GM18508 (cell line): ENCODE measurements around the gene KIRREL3.

Source experiments
- ATAC-seq: cut with Tn5 transposase; IDR thresholded peaks from one replicate; pipeline ENCODE4 v1.9.1; 2021; ENCODE audit warnings: moderate number of reproducible peaks; ENCODE audit not compliant: insufficient read depth, unreplicated experiment

The KIRREL3 gene

GRCh38 chr11:126468102-126468521, 532.5 kb downstream of the KIRREL3 start:
- ATAC-seq, result no peak

DNA sequence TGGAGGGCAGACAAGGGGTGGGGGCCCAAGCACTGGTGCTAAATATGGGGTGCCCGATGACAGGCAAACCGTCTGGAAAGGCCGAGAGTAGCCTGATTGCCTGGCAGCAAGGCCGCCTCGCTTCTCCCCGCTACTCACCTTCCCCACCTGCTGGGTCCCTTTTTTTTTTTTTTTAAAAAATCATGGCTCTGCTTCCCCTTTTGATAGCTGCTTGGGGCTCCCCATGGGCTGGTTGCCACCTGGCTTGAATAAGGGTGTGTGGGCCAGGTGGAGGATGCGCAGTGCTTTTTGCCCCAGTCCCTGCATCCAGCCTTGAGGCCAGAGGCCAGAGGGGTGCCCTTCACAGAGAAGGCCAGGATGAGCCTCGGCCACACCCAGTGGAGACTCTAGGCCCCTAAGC, 533.1 kb downstream of the KIRREL3 start:
- ATAC-seq, result no peak

- no peak for ATAC-seq
Measured at GRCh38 chr11:126467046-126467370, 533.6 kb downstream of the KIRREL3 start.

DNA sequence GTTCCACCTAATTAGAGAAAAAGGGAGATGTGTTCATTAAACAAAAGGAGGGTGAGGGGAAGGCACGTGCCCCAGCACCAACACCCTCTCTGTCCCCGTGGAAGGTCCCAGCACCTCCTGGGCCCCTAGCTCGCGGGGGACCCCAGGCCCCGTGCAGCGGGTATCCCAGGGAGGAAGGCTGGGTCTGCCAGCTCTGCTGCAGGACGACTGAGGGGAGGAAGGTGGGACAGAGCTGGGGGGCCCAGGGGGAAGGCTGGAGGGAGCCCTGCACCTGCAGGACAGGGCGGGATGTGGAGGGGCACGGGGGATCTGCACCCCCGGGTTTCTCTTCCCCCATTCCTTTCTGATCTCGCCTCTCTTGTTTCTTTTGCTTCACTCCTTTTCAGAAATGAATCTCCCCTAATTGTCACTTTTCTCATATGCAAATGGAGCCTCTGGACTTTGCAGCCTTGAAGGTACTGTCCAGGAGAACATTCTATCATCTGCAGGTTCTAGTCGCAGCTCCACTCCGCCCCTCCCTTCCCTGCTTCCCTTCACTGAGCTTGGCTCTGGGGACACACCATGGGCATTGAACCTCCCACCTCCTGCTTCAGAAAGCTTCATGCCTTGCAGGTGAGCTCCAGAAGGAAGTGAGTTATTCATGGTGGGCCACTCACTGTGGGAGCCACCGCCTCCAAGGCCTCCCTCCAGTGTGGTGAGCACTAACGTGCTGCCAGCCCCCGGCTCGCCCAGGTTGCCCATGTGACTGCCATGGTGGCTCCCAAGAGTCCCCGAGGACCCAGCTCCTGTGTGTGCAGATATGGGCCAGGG, 534.1 kb downstream of the KIRREL3 start:
- ATAC-seq, result no peak

GRCh38 chr11:126465573-126466188, 534.9 kb downstream of the KIRREL3 start:
- ATAC-seq, result peak; percentile 69

DNA sequence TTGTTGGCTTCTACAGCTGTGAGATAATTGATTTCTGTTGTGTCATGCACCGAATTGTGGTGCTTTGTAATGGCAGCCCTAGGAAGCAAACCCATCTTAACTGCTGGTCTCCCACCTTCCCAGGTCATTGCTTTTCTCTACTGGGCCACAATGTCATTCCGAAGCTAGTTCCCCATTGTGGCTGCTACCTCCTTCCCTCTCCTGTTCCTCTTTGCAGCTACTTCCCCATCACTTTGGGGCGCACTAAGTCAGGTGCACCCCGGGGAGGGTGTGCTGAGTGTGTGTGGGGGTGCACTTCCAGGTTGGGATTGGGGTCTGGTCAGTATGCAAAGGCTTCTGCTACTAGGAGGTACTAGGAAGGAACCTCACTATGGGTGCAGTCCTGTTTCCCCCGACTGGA, 535.8 kb downstream of the KIRREL3 start:
- ATAC-seq, result no peak

GRCh38 chr11:126462422-126462821, 538.1 kb downstream of the KIRREL3 start:
- ATAC-seq, result no peak

DNA sequence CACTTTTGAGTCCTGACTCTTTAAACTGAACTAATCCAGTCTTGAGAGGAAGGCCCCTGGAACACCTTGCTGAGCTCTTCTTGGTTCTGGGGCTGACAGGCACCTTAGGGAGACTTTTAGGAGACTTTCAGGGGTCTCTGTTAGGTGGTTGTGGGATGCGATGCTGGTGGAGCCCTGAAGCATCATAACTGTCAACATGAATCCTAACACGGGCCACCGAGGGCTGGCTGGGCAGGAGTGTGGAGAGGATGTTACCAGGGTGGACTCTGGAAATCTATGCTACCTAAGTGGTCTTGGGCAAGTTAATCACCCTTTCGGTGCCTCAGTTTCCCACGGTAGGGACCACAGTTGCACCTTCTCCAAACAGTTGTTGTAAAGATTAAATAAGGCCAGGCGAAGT, 538.6 kb downstream of the KIRREL3 start:
- ATAC-seq, result no peak

DNA sequence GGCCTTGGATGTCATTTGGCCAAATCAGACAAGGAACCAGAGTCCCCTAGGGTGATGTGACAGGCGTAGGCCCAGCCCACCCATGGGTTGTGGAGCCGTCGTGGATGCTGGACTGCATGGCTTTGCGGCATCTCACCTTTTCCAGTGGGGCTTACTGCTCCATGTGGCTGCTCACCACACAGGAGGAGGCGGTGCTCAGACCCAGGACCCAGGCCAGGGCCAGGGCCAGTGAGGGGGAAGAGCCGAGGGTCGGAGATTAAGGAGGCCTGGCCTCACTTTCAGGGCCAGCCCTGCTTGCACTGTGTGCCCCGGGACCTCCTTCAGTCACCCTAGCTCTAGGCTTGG, 539.5 kb downstream of the KIRREL3 start:
- ATAC-seq, result no peak

DNA sequence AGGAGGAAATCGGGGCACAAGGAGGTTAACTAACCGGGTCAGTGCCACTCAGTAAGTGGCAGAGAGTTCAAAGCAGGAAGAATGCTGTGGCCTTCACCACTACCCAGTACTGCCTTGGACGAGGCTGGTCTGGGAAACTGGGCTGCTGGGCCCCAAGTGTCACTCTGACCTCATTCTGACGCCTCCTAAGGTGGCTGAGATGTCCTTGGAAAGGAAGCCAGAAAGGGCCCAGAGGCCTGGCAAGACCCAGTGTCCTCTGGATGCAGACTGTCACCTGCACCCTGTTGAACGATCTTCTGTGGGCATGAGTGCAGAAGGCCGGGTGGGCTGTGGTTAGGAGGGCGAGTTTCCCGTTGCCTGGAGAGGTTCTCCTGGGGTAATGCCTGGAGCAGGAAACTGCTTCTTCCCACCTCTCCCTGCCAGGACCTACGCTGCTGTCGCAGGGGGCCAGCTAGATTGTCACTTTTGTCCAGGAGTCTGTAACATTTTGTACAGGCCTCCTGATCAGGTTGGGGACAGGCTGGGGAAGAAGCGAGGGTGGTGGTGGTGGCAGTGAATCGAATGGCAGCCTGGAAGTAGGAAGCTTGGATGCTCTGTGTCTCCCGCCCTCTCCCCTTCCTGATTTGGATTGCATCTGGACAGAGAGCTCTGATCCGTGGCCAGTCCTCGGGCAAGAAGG, 540.0 kb downstream of the KIRREL3 start:
- ATAC-seq, result no peak

GRCh38 chr11:126459691-126460281, 540.8 kb downstream of the KIRREL3 start:
- no peak for ATAC-seq

DNA sequence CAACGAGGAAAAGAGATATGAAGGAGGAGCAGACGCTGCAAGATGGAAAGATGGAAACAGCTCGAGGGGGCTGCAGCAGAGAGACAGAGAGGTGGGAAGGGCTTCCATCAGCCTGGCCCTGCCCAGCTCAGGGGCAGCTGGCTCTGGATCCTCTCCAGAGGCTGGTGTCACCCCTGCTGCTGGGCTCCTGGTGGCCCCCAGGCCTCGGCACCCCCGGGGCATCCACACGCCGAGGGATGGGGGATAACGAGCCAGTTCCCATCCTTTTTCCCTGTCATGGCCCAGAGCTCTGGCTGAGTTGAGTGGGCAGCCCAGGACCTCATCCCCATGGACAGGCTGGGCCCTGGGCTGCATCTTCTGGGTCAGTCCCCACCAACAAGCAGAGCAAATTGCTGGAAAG, 542.8 kb downstream of the KIRREL3 start:
- no peak for ATAC-seq

GRCh38 chr11:126456783-126457542, 543.6 kb downstream of the KIRREL3 start:
- no peak for ATAC-seq

DNA sequence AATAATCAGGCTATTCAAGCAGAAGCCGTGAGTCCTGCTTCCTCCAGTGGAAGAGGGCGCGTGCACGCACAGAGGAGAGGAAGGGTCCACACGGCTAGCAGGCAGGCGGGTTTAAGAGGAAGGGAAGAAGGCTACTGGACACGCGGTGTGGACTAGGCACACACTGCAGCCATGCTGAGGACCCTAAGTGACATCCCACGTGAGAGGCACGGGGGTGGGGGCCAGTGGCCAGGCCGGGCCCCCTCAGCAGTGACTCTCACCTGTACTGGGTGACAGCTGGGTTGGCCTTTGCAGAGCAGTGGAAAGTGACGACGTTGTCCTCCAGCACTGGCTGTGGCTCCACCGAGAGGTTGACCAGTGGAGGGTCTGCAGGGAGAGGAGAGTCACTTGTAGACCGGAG, 544.5 kb downstream of the KIRREL3 start:
- ATAC-seq, result no peak

DNA sequence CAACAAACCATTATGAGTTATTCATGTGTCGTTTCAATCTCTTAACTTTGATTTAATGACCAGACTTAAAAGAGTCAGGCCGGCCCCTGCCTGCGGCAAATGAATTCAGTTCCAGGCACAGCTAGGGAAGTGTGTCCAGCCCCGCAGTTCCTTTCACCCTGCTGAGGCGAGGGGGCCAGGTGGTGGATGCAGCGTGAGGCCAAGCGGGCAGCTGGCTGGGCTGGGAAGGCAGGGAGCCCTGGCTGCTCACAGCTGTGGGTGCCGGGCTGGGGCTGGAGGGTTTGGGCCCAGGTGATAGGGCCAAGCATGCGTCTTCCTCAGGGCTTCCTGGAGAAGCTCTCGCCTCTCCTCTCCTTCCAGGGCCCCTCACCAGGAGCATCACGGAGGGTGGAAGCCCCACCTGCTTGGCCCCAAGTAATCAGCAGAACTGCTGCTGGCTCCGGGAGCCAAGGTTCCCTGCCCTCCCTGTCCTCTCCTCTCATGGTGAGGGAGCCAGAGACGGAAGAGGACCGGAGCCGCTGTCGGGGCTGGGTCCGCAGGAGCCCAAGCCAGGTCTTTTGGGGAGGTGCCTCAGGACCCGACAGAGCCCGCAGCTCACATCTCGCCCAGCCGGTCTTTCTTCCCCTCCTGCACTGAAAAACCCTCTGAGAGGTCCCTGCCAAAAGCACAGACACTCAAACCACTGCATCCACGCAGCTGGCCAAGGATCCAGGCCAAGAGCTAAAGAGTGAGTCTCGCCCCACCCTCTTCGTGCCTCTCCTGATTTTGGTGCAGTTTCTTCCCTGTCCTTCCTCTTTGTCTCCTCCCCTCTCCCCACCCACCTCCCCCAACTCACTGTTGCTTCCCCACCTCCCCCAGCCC, 548.1 kb downstream of the KIRREL3 start:
- ATAC-seq, result no peak

DNA sequence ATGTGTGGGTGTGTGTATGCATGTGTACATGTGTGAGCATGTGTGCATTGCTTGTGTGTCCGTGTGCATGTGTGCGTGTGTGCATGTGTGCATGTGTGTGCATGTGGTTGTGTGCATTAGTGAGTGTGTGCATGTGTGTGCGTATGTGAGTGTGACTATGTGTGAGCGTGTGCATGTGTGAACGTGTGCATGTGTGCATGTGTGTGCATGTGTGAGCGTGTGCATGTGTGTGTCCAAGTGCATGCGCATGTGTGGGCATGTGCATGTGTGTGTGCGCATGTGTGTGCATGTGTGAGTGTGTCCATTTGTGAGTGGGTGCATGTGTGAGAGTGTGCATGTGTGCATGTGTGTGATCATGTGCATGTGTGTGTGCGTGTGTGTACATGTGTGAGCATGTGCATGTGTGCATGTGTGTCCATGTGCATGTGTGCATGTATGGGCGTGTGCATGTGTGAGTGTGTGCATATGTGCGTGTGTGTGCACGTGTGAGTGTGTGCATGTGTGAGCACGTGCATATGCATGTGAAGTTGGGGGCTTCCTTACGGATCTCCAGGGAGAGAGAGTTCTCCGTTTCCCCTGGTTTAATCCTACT, 549.3 kb downstream of the KIRREL3 start:
- no peak for ATAC-seq

- no peak for ATAC-seq
Measured at GRCh38 chr11:126450806-126451205, 549.8 kb downstream of the KIRREL3 start.

GRCh38 chr11:126450198-126450597, 550.4 kb downstream of the KIRREL3 start:
- ATAC-seq, result no peak

DNA sequence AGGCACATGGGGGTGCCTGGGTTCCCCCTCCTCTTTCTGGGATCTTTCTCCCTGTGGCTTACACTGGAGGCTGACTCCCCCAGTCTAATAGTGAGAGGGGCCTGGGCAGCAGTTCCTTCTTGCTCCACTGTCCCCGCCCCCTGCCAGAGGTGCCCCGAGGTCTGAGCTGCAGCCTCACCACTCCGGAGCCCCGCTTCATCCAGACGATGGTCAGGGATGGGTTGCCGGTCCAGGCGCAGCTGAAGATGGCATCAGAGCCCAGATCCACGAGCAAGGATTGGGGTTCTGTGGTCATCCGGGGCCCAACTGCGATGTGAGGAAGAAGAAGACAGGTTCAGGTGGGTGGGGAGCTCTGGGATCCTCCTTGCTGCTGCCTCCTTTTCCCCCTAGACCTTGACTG, 554.0 kb downstream of the KIRREL3 start:
- no peak for ATAC-seq
